HG03039 (cell line): ENCODE measurements around the gene C10orf71.

Experiments used
- ATAC-seq: cut with Tn5 transposase; IDR thresholded peaks from one replicate; pipeline ENCODE4 v1.9.1; 2021; ENCODE audit warnings: mild to moderate bottlenecking, moderate library complexity; ENCODE audit not compliant: unreplicated experiment

C10orf71 gene

GRCh38 chr10:49293208-49293603, 5.8 kb upstream of the C10orf71 start:
- no peak for ATAC-seq

GRCh38 chr10:49294731-49295130, 4.2 kb upstream of the C10orf71 start:
- no peak for ATAC-seq

- ATAC-seq: no peak
These were observed 3.7 kb upstream of the C10orf71 start for GRCh38 chr10:49295297-49295696.

- ATAC-seq: no peak
These were observed 2.6 kb upstream of the C10orf71 start for GRCh38 chr10:49296382-49296781.

GRCh38 chr10:49296836-49297235, 2.1 kb upstream of the C10orf71 start:
- no peak for ATAC-seq

GRCh38 chr10:49297818-49298670, 926 bp upstream of the C10orf71 start:
- ATAC-seq: no peak

- no peak for ATAC-seq
These were observed 343 bp upstream of the C10orf71 start for GRCh38 chr10:49298671-49298982.

- no peak for ATAC-seq
These were observed 808 bp downstream of the C10orf71 start for GRCh38 chr10:49299816-49300139.

GRCh38 chr10:49300140-49300974, 1.4 kb downstream of the C10orf71 start:
- no peak for ATAC-seq

GRCh38 chr10:49301302-49301701, 2.3 kb downstream of the C10orf71 start:
- no peak for ATAC-seq

- no peak for ATAC-seq
These were observed 3.1 kb downstream of the C10orf71 start for GRCh38 chr10:49302088-49302487.

GRCh38 chr10:49303711-49304110, 4.7 kb downstream of the C10orf71 start:
- no peak for ATAC-seq

GRCh38 chr10:49304137-49304536, 5.2 kb downstream of the C10orf71 start:
- ATAC-seq: no peak

GRCh38 chr10:49307921-49308320, 9.0 kb downstream of the C10orf71 start:
- ATAC-seq: no peak

- no peak for ATAC-seq
These were observed 9.9 kb downstream of the C10orf71 start for GRCh38 chr10:49308881-49309280.

GRCh38 chr10:49309691-49310411, 10.9 kb downstream of the C10orf71 start:
- no peak for ATAC-seq

GRCh38 chr10:49310460-49310859, 11.5 kb downstream of the C10orf71 start:
- no peak for ATAC-seq

- ATAC-seq: no peak
These were observed 12.1 kb downstream of the C10orf71 start for GRCh38 chr10:49310901-49311554.

- no peak for ATAC-seq
These were observed 12.7 kb downstream of the C10orf71 start for GRCh38 chr10:49311555-49312236.

GRCh38 chr10:49312246-49312869, 13.4 kb downstream of the C10orf71 start:
- ATAC-seq: no peak
